H9 (cell line): ENCODE results near the gene GATA2. TPM values are rescaled to one million over a fixed set of nuclear protein-coding genes. Genes with fewer than 3 reads are reported as not detected.

Experiments used
- DNase-seq: peaks from one replicate; pipeline ENCODE4 v3.0.0-alpha.2; 2017
- H2AFZ ChIP-seq: one replicate; pipeline ENCODE4 v1.6.1; 2013; ENCODE audit warnings: mild to moderate bottlenecking, low read length, control low read depth, moderate library complexity
- H2AK5ac ChIP-seq: 2 replicates; pipeline ENCODE4 v1.6.1; 2013; ENCODE audit warnings: low read length, control low read depth, mixed read lengths; ENCODE audit not compliant: insufficient read length
- H2BK120ac ChIP-seq: one replicate; pipeline ENCODE4 v1.6.1; 2013; ENCODE audit warnings: low read depth, mild to moderate bottlenecking, low read length, control low read depth, inconsistent platforms; ENCODE audit not compliant: poor library complexity, severe bottlenecking
- H2BK12ac ChIP-seq: 2 replicates; pipeline ENCODE4 v1.6.1; 2013; ENCODE audit warnings: low read length, control low read depth, mixed read lengths, low read depth; ENCODE audit not compliant: insufficient read length
- H2BK15ac ChIP-seq: 2 replicates; pipeline ENCODE4 v1.6.1; 2013; ENCODE audit warnings: low read depth, low read length, control low read depth
- H2BK20ac ChIP-seq: one replicate; pipeline ENCODE4 v1.6.1; 2013; ENCODE audit warnings: low read depth, mild to moderate bottlenecking, low read length, control low read depth, inconsistent platforms; ENCODE audit not compliant: poor library complexity, severe bottlenecking
- H2BK5ac ChIP-seq: 2 replicates; pipeline ENCODE4 v1.6.1; 2013; ENCODE audit warnings: low read length, control low read depth, mixed read lengths; ENCODE audit not compliant: insufficient read length
- H3K14ac ChIP-seq: 2 replicates; pipeline ENCODE4 v1.6.1; 2013; ENCODE audit warnings: low read length, control low read depth; ENCODE audit not compliant: insufficient read depth
- H3K18ac ChIP-seq: 2 replicates; pipeline ENCODE4 v1.6.1; 2013; ENCODE audit warnings: low read depth, mild to moderate bottlenecking, mixed read lengths, low read length, control low read depth; ENCODE audit not compliant: insufficient read length
- H3K23ac ChIP-seq: 2 replicates; pipeline ENCODE4 v1.6.1; 2013; ENCODE audit warnings: low read length, control low read depth, mixed read lengths, low read depth; ENCODE audit not compliant: insufficient read length
- H3K23me2 ChIP-seq: 2 replicates; pipeline ENCODE4 v1.6.1; 2013; ENCODE audit warnings: low read depth, mild to moderate bottlenecking, mixed read lengths, low read length, control low read depth; ENCODE audit not compliant: insufficient read length, poor library complexity, severe bottlenecking
- H3K27ac ChIP-seq: 2 replicates; pipeline ENCODE4 v1.5.1; 2013; ENCODE audit warnings: low read length, control low read depth, mixed read lengths, low read depth; ENCODE audit not compliant: insufficient read length
- H3K27me3 ChIP-seq: 2 replicates; pipeline ENCODE4 v1.6.1; 2013; ENCODE audit warnings: low read length, control low read depth, inconsistent platforms; ENCODE audit not compliant: insufficient read depth
- H3K4ac ChIP-seq: 2 replicates; pipeline ENCODE4 v1.6.1; 2013; ENCODE audit warnings: low read depth, mild to moderate bottlenecking, control low read depth, inconsistent platforms, low read length, moderate library complexity
- H3K4me1 ChIP-seq: 2 replicates; pipeline ENCODE4 v1.6.1; 2013; ENCODE audit warnings: low read length, control low read depth, inconsistent platforms; ENCODE audit not compliant: insufficient read depth
- H3K4me2 ChIP-seq: 2 replicates; pipeline ENCODE4 v1.6.1; 2013; ENCODE audit warnings: low read length, control low read depth, mixed read lengths; ENCODE audit not compliant: insufficient read length, insufficient read depth
- H3K56ac ChIP-seq: 2 replicates; pipeline ENCODE4 v1.6.1; 2013; ENCODE audit warnings: low read depth, mild to moderate bottlenecking, mixed read lengths, low read length, control low read depth; ENCODE audit not compliant: insufficient read length
- H3K79me1 ChIP-seq: 2 replicates; pipeline ENCODE4 v1.6.1; 2013; ENCODE audit warnings: low read depth, mild to moderate bottlenecking, moderate library complexity, low read length, control low read depth, inconsistent platforms; ENCODE audit not compliant: insufficient read depth, poor library complexity, severe bottlenecking
- H3K79me2 ChIP-seq: 2 replicates; pipeline ENCODE4 v1.6.1; 2013; ENCODE audit warnings: low read length, control low read depth, inconsistent platforms; ENCODE audit not compliant: insufficient read depth
- H3K9ac ChIP-seq: 2 replicates; pipeline ENCODE4 v1.6.1; 2013; ENCODE audit warnings: low read length, control low read depth, mixed read lengths; ENCODE audit not compliant: insufficient read length; ENCODE audit errors: extremely low read depth
- H3K9me3 ChIP-seq: one replicate; pipeline ENCODE4 v1.6.1; 2013; ENCODE audit warnings: low read depth, low read length, inconsistent platforms; ENCODE audit not compliant: control insufficient read depth
- H3T11ph ChIP-seq: one replicate; pipeline ENCODE4 v1.6.1; 2013; ENCODE audit warnings: mild to moderate bottlenecking, low read length, control low read depth, inconsistent platforms
- H4K20me1 ChIP-seq: one replicate; pipeline ENCODE4 v1.6.1; 2013; ENCODE audit not compliant: control insufficient read depth, insufficient read length, insufficient read depth
- H4K5ac ChIP-seq: 2 replicates; pipeline ENCODE4 v1.6.1; 2013; ENCODE audit warnings: low read depth, mild to moderate bottlenecking, mixed read lengths, low read length, control low read depth; ENCODE audit not compliant: insufficient read length
- H4K8ac ChIP-seq: replicated peaks from 2 replicates; pipeline ENCODE4 v1.6.1; 2013; ENCODE audit warnings: low read length, control low read depth, mixed read lengths, low read depth; ENCODE audit not compliant: insufficient read length
- H4K91ac ChIP-seq: 2 replicates; pipeline ENCODE4 v1.6.1; 2013; ENCODE audit warnings: low read depth, mild to moderate bottlenecking, moderate library complexity, mixed read lengths, low read length, control low read depth; ENCODE audit not compliant: insufficient read length
- H3K27ac Mint-ChIP-seq, 3 experiments: 2 replicates in 2 of 3; 3 replicates in 1 of 3; pipeline ENCODE4 v1.8.0; 2020 to 2021; ENCODE audit warnings: mixed read lengths in 3 of 3, mild to moderate bottlenecking in 1 of 3, moderate library complexity in 1 of 3
- H3K27me3 Mint-ChIP-seq: 2 replicates; pipeline ENCODE4 v1.8.0; 2021; ENCODE audit warnings: low read depth, mild to moderate bottlenecking, moderate library complexity, mixed read lengths
- H3K36me3 Mint-ChIP-seq, 3 experiments: 2 replicates in 2 of 3; 3 replicates in 1 of 3; pipeline ENCODE4 v1.8.0; 2020 to 2021; ENCODE audit warnings: low read depth in 3 of 3, mixed read lengths in 3 of 3; ENCODE audit not compliant: insufficient read depth in 1 of 3
- H3K4me1 Mint-ChIP-seq, 2 experiments: 2 replicates each; pipeline ENCODE4 v1.8.0; 2020; ENCODE audit warnings: mixed read lengths in 2 of 2
- H3K4me3 Mint-ChIP-seq, 2 experiments: 2 replicates in 1 of 2; 3 replicates in 1 of 2; pipeline ENCODE4 v1.8.0; 2020 to 2021; ENCODE audit warnings: mild to moderate bottlenecking in 2 of 2, mixed read lengths in 2 of 2, moderate library complexity in 1 of 2
- H3K9me3 Mint-ChIP-seq, 2 experiments: 2 replicates in 1 of 2; 3 replicates in 1 of 2; pipeline ENCODE4 v1.8.0; 2020; ENCODE audit warnings: mild to moderate bottlenecking in 2 of 2, mixed read lengths in 2 of 2, moderate library complexity in 1 of 2
- CTCF ChIP-seq: fragments of 200-600 bp; sonication (generic); conservative IDR thresholded peaks from 3 replicates; pipeline ENCODE4 v1.8.0; 2021; ENCODE audit warnings: antibody characterized with exemption, mild to moderate bottlenecking
- WGBS: extraction: QIAGEN DNeasy Blood & Tissue Kit; methylation state at CpG from one replicate; pipeline ENCODE4 v1.1.7; 2013; ENCODE audit warnings: missing lambda C conversion rate, low lambda C conversion rate, mixed read lengths; ENCODE audit not compliant: insufficient read length; ENCODE audit errors: extremely low coverage; 5-methylcytosine and 5-hydroxymethylcytosine counted together
- total RNA-seq: library from RNA; stranded (reverse); gene quantifications from 2 replicates; pipeline ENCODE4 v1.2.1, GENCODE V29; 2021

Gene GATA2
- total RNA-seq, 1 experiment from 2014 or later: 1.9 TPM

GRCh38 chr3:128475355-128475754 is 17.6 kb downstream of the GATA2 start:
- Histone ChIP-seq H2BK5ac (no peak overlapping the region), H4K8ac (no peak overlapping the region), H4K91ac (no peak overlapping the region), H3K79me1 (no peaks in the 10 kb centered on the region), H4K20me1 (no peaks in the 10 kb centered on the region), H3K27ac (no peak overlapping the region), H3K14ac (no peak overlapping the region; the same call in 1 of the 2 replicates), H3K4me2 (no peak overlapping the region), H3K4me1 (no peaks in the 10 kb centered on the region), H3T11ph (no peak overlapping the region), H3K9ac (no peak overlapping the region), H2BK20ac (no peak overlapping the region), H3K23ac (no peak overlapping the region), H3K9me3 (no peaks in the 10 kb centered on the region), H2AFZ (no peak overlapping the region), H3K4ac (no peak overlapping the region), H2BK120ac (no peak overlapping the region), H2AK5ac (no peak overlapping the region), H2BK12ac (no peak overlapping the region), H3K23me2 (no peaks in the 10 kb centered on the region), H3K56ac (no peak overlapping the region), H3K18ac (no peak overlapping the region), H2BK15ac (no peak overlapping the region), H3K27me3 (peaks cover 57% of the 10 kb centered on the region; the same call in 1 of the 2 replicates), H4K5ac (no peak overlapping the region), H3K79me2 (no peaks in the 10 kb centered on the region)
- no peak for DNase-seq
- H3K4me3 Mint-ChIP-seq: no peak overlapping the region
- peaks cover 100% of the 10 kb centered on the region for H3K27me3 Mint-ChIP-seq
- peaks cover 0 to 4% of the 10 kb centered on the region in 2 experiments; a peak in 2 of 5 replicates for H3K9me3 Mint-ChIP-seq
- no CpG with 5 or more reads among the region's 8 CpGs for WGBS
- H3K36me3 Mint-ChIP-seq: no peaks in the 10 kb centered on the region; a peak in 2 of 7 replicates
- TF ChIP-seq CTCF: no peak
- no peak overlapping the region; a peak in 1 of 7 replicates for H3K27ac Mint-ChIP-seq
- peaks cover 24 to 40% of the 10 kb centered on the region in 2 experiments for H3K4me1 Mint-ChIP-seq
